Cardiac muscle cell (in vitro differentiated cells and primary cell): ENCODE measurements around the gene NPLOC4. TPM values are rescaled to one million over a fixed set of nuclear protein-coding genes. Genes with fewer than 3 reads are reported as not detected.

Experiments used
- DNase-seq, 2 donors: peaks; one replicate each; pipeline versions ENCODE4 v3.0.0 to v3.0.0-alpha.2; 2010 to 2017; ENCODE audit warnings: low read depth in 1 of 2, low spot score in 1 of 2
- H3K27ac ChIP-seq: fragments of 200-600 bp; sonication (generic); 2 replicates; pipeline ENCODE4 v1.5.1; 2016
- H3K27me3 ChIP-seq: fragments of 200-600 bp; sonication (generic); 2 replicates; pipeline ENCODE4 v1.6.0; 2016; ENCODE audit warnings: control low read depth
- H3K36me3 ChIP-seq: fragments of 200-600 bp; sonication (generic); 2 replicates; pipeline ENCODE4 v1.5.1; 2016; ENCODE audit warnings: control low read depth
- H3K4me1 ChIP-seq: fragments of 200-600 bp; sonication (generic); 2 replicates; pipeline ENCODE4 v1.8.1; 2017; ENCODE audit warnings: low read depth, mild to moderate bottlenecking, mixed run types
- H3K4me3 ChIP-seq: fragments of 200-600 bp; sonication (generic); 2 replicates; pipeline ENCODE4 v1.5.1; 2016; ENCODE audit warnings: mild to moderate bottlenecking
- H3K9me3 ChIP-seq: fragments of 200-600 bp; sonication (generic); 2 replicates; pipeline ENCODE4 v1.5.1; 2017; ENCODE audit warnings: low read depth, mild to moderate bottlenecking, control low read depth
- CTCF ChIP-seq: IDR thresholded peaks from 2 replicates; pipeline ENCODE4 v1.5.1; 2012; ENCODE audit warnings: low read depth, mild to moderate bottlenecking, low read length
- polyA plus RNA-seq: library from polyadenylated mRNA; unstranded; fragments of >200 nt; fragmentation: Nextera tagmentation; extraction: Ambion mirVana; gene quantifications from 2 replicates; pipeline ENCODE4 v1.2.1, GENCODE V29; 2016
- total RNA-seq: library from RNA; depleted of rRNA; stranded (reverse); fragments of >200 nt; gene quantifications from 2 replicates; pipeline ENCODE4 v1.2.3, GENCODE V29; 2016

Gene NPLOC4
- total and polyA plus RNA-seq, 2 experiments from 2014 or later, result 51.5 to 53.8 TPM

- H3K27me3 ChIP-seq, result no peaks in the 10 kb centered on the region
- H3K36me3 ChIP-seq, result peaks cover 71% of the 10 kb centered on the region
- no peaks in the 10 kb centered on the region for H3K4me1 ChIP-seq
- no peaks in the 10 kb centered on the region for H3K9me3 ChIP-seq
- TF ChIP-seq CTCF, result no peak
- peak overlapping the region; percentile 53 for H3K27ac ChIP-seq
- DNase-seq, result no peak
- H3K4me3 ChIP-seq, result no peak overlapping the region
These were observed 69.7 kb downstream of the NPLOC4 start for GRCh38 chr17:81567191-81567590.

GRCh38 chr17:81566461-81567126, 70.3 kb downstream of the NPLOC4 start:
- DNase-seq, result peak in 1 of 2 donors; percentile 98
- Histone ChIP-seq H3K27me3 (no peaks in the 10 kb centered on the region), H3K9me3 (no peaks in the 10 kb centered on the region), H3K27ac (peak overlapping the region; percentile 53), H3K4me3 (no peak overlapping the region), H3K36me3 (peaks cover 74% of the 10 kb centered on the region), H3K4me1 (no peaks in the 10 kb centered on the region)
- no peak for TF ChIP-seq CTCF

- Histone ChIP-seq H3K9me3 (no peaks in the 10 kb centered on the region), H3K4me3 (no peak overlapping the region), H3K36me3 (peaks cover 72% of the 10 kb centered on the region), H3K27ac (no peak overlapping the region), H3K4me1 (no peaks in the 10 kb centered on the region), H3K27me3 (no peaks in the 10 kb centered on the region)
- no peak for DNase-seq
- no peak for TF ChIP-seq CTCF
These were observed 71.7 kb downstream of the NPLOC4 start for GRCh38 chr17:81565231-81565630.

- Histone ChIP-seq H3K9me3 (no peaks in the 10 kb centered on the region), H3K4me3 (no peak overlapping the region), H3K36me3 (peaks cover 72% of the 10 kb centered on the region), H3K27me3 (no peaks in the 10 kb centered on the region), H3K4me1 (no peaks in the 10 kb centered on the region), H3K27ac (no peak overlapping the region)
- TF ChIP-seq CTCF, result no peak
- no peak for DNase-seq
These were observed 72.1 kb downstream of the NPLOC4 start for GRCh38 chr17:81564778-81565177.

- Histone ChIP-seq H3K4me1 (no peaks in the 10 kb centered on the region), H3K9me3 (no peaks in the 10 kb centered on the region), H3K27me3 (no peaks in the 10 kb centered on the region), H3K27ac (no peak overlapping the region), H3K36me3 (peaks cover 67% of the 10 kb centered on the region), H3K4me3 (no peak overlapping the region)
- peak in 1 of 2 donors; percentile 89 for DNase-seq
- no peak for TF ChIP-seq CTCF
These were observed 72.9 kb downstream of the NPLOC4 start for GRCh38 chr17:81563861-81564586.
